ENCODE results near the gene GRHL1. TPM values are rescaled to one million over a fixed set of nuclear protein-coding genes. Genes with fewer than 3 reads are reported as not detected.

The GRHL1 gene
- total RNA-seq, 1 experiment from 2014 or later: 2.5 TPM

GRCh38 chr2:9964334-9964980 is 13.0 kb downstream of the GRHL1 start:
- Histone ChIP-seq H2AK5ac (ENCODE audit: insufficient read length, low read length) (no peak overlapping the region), H3K79me1 (ENCODE audit: insufficient read depth, low read depth, low read length, poor library complexity, severe bottlenecking) (no peaks in the 10 kb centered on the region), H2BK12ac (ENCODE audit: insufficient read length, low read depth, low read length) (no peak overlapping the region), H3K23ac (ENCODE audit: insufficient read length, low read depth, low read length) (no peak overlapping the region), H4K8ac (replicated peaks; ENCODE audit: insufficient read length, low read depth, low read length) (no peak overlapping the region), H4K20me1 (ENCODE audit: control insufficient read depth, insufficient read depth, insufficient read length) (no peaks in the 10 kb centered on the region), H3K4ac (ENCODE audit: low read depth, low read length) (no peak overlapping the region), H3T11ph (ENCODE audit: low read length) (no peak overlapping the region), H3K4me2 (ENCODE audit: insufficient read depth, insufficient read length, low read length) (no peak overlapping the region), H2BK5ac (ENCODE audit: insufficient read length, low read length) (no peak overlapping the region), H3K27ac (ENCODE audit: insufficient read length, low read depth, low read length) (no peak overlapping the region), H3K9me3 (ENCODE audit: control insufficient read depth, low read depth, low read length) (no peaks in the 10 kb centered on the region), H3K14ac (ENCODE audit: insufficient read depth, low read length) (no peak overlapping the region), H2AFZ (ENCODE audit: low read length) (no peak overlapping the region), H4K91ac (ENCODE audit: insufficient read length, low read depth, low read length) (no peak overlapping the region), H3K18ac (ENCODE audit: insufficient read length, low read depth, low read length) (no peak overlapping the region), H4K5ac (ENCODE audit: insufficient read length, low read depth, low read length) (no peak overlapping the region), H3K79me2 (ENCODE audit: insufficient read depth, low read length) (no peaks in the 10 kb centered on the region), H3K56ac (ENCODE audit: insufficient read length, low read depth, low read length) (no peak overlapping the region), H3K23me2 (ENCODE audit: insufficient read length, low read depth, low read length, poor library complexity, severe bottlenecking) (no peaks in the 10 kb centered on the region), H2BK15ac (ENCODE audit: low read depth, low read length) (no peak overlapping the region), H3K9ac (ENCODE audit: extremely low read depth, insufficient read length, low read length) (no peak overlapping the region), H3K4me1 (ENCODE audit: insufficient read depth, low read length) (no peaks in the 10 kb centered on the region), H3K27me3 (ENCODE audit: insufficient read depth, low read length) (no peaks in the 10 kb centered on the region), H2BK120ac (ENCODE audit: low read depth, low read length, poor library complexity, severe bottlenecking) (no peak overlapping the region), H2BK20ac (ENCODE audit: low read depth, low read length, poor library complexity, severe bottlenecking) (no peak overlapping the region)
- no peaks in the 10 kb centered on the region; a peak in 1 of 7 replicates for H3K36me3 Mint-ChIP-seq (ENCODE audit: insufficient read depth in 1 of 3, low read depth in 3 of 3)
- no peaks in the 10 kb centered on the region for H3K9me3 Mint-ChIP-seq
- H3K4me3 Mint-ChIP-seq: no peak overlapping the region
- no peak for TF ChIP-seq CTCF (conservative IDR thresholded peaks at IDR 0.05)
- no peaks in the 10 kb centered on the region for H3K4me1 Mint-ChIP-seq
- no peaks in the 10 kb centered on the region for H3K27me3 Mint-ChIP-seq (ENCODE audit: low read depth)
- DNase-seq: no peak
- H3K27ac Mint-ChIP-seq: no peak overlapping the region
- no CpG with 5 or more reads among the region's 7 CpGs for WGBS (ENCODE audit: extremely low coverage, insufficient read length, low lambda C conversion rate)
